ENCODE data around the gene GALNT2. TPM values are rescaled to one million over a fixed set of nuclear protein-coding genes. Genes with fewer than 3 reads are reported as not detected.
A peak's percentile ranks its signal among the peaks of the same experiment; 100 is the strongest.

The GALNT2 gene
- polyA plus RNA-seq, 3 donors: 19.6 to 25.6 (median 23.4) TPM

GRCh38 chr1:230044729-230045128, 22.3 kb upstream of the GALNT2 start:
- intact Hi-C loops (cut with micrococcal nuclease): no loop called here

GRCh38 chr1:230047114-230047865, 19.7 kb upstream of the GALNT2 start:
- no peaks in the 10 kb centered on the region for H3K9me3 ChIP-seq (replicated peaks in 1 of 2; ENCODE audit: control insufficient read depth in 1 of 2, insufficient read depth in 1 of 2, low read length in 2 of 2)
- peak overlapping the region; percentile 37 for H2AFZ ChIP-seq (ENCODE audit: insufficient read depth, low read depth, low read length, poor library complexity, severe bottlenecking)
- H3K27ac ChIP-seq (ENCODE audit: low read depth in 1 of 2, low read length in 2 of 2): no peak overlapping the region
- WGBS (ENCODE audit: insufficient coverage): 55% methylated on average over 5 of the region's 10 CpGs
- Mint-ChIP-seq H3K4me3 (no peak overlapping the region), H3K4me1 (peaks cover 30% of the 10 kb centered on the region), H3K9me3 (peaks cover 0 to 3% (median 0%) of the 10 kb centered on the region in 7 donors), H3K27me3 (ENCODE audit: low read depth in 3 of 3) (peaks cover 0 to 6% (median 3%) of the 10 kb centered on the region in 3 donors), H3K36me3 (no peaks in the 10 kb centered on the region), H3K27ac (peak overlapping the region in 1 of 7 donors; percentile 44)
- TF ChIP-seq CTCF (IDR thresholded peaks at IDR 0.05): no peak
- H3K9ac ChIP-seq (ENCODE audit: insufficient read depth, low read length, poor library complexity, severe bottlenecking): no peak overlapping the region
- no peaks in the 10 kb centered on the region for H3K27me3 ChIP-seq (ENCODE audit: control insufficient read depth in 2 of 2, insufficient read depth in 2 of 2, low read length in 2 of 2)
- H3K4me3 ChIP-seq (replicated peaks in 1 of 3; ENCODE audit: low read depth in 2 of 3, low read length in 3 of 3): no peak overlapping the region
- H4K20me1 ChIP-seq (ENCODE audit: insufficient read depth, low read length): no peaks in the 10 kb centered on the region
- H3K4me1 ChIP-seq (ENCODE audit: control insufficient read depth in 1 of 2, insufficient read depth in 2 of 2, low read length in 2 of 2): peaks cover 14% of the 10 kb centered on the region in 2 donors
- DNase-seq: no peak
- H3K4me2 ChIP-seq (replicated peaks; ENCODE audit: extremely low read depth, low read length, poor library complexity, severe bottlenecking): no peak overlapping the region
- intact Hi-C loops (cut with micrococcal nuclease): no loop called here
- H3K79me2 ChIP-seq (ENCODE audit: insufficient read depth, low read length): no peaks in the 10 kb centered on the region
- no peaks in the 10 kb centered on the region for H3K36me3 ChIP-seq (replicated peaks in 1 of 2; ENCODE audit: control insufficient read depth in 1 of 2, insufficient read depth in 2 of 2, low read length in 2 of 2)

More at GRCh38 chr1:230044729-230045128, 22.3 kb upstream of the GALNT2 start:
- no peak for TF ChIP-seq CTCF (IDR thresholded peaks at IDR 0.05)
- H3K4me3 ChIP-seq (replicated peaks in 1 of 3; ENCODE audit: low read depth in 2 of 3, low read length in 3 of 3): no peak overlapping the region
- Mint-ChIP-seq H3K4me1 (peaks cover 34% of the 10 kb centered on the region), H3K36me3 (no peaks in the 10 kb centered on the region), H3K4me3 (no peak overlapping the region), H3K9me3 (peaks cover 0 to 6% (median 0%) of the 10 kb centered on the region in 7 donors), H3K27me3 (ENCODE audit: low read depth in 3 of 3) (peaks cover 0 to 3% (median 1%) of the 10 kb centered on the region in 3 donors), H3K27ac (peak overlapping the region in 1 of 7 donors; percentile 2)
- no peaks in the 10 kb centered on the region for H3K9me3 ChIP-seq (replicated peaks in 1 of 2; ENCODE audit: control insufficient read depth in 1 of 2, insufficient read depth in 1 of 2, low read length in 2 of 2)
- H3K9ac ChIP-seq (ENCODE audit: insufficient read depth, low read length, poor library complexity, severe bottlenecking): no peak overlapping the region
- no peaks in the 10 kb centered on the region for H3K79me2 ChIP-seq (ENCODE audit: insufficient read depth, low read length)
- no peak overlapping the region for H3K27ac ChIP-seq (ENCODE audit: low read depth in 1 of 2, low read length in 2 of 2)
- H4K20me1 ChIP-seq (ENCODE audit: insufficient read depth, low read length): no peaks in the 10 kb centered on the region
- WGBS (ENCODE audit: insufficient coverage): 96% methylated on average over 4 of the region's 7 CpGs
- H2AFZ ChIP-seq (ENCODE audit: insufficient read depth, low read depth, low read length, poor library complexity, severe bottlenecking): no peak overlapping the region
- peaks cover 14 to 20% of the 10 kb centered on the region in 2 donors for H3K4me1 ChIP-seq (ENCODE audit: control insufficient read depth in 1 of 2, insufficient read depth in 2 of 2, low read length in 2 of 2)
- H3K36me3 ChIP-seq (replicated peaks in 1 of 2; ENCODE audit: control insufficient read depth in 1 of 2, insufficient read depth in 2 of 2, low read length in 2 of 2): no peaks in the 10 kb centered on the region
- no peak overlapping the region for H3K4me2 ChIP-seq (replicated peaks; ENCODE audit: extremely low read depth, low read length, poor library complexity, severe bottlenecking)
- no peaks in the 10 kb centered on the region for H3K27me3 ChIP-seq (ENCODE audit: control insufficient read depth in 2 of 2, insufficient read depth in 2 of 2, low read length in 2 of 2)
- no peak for DNase-seq

All from CD14-positive monocyte (primary cell).